HEK293 (cell line): ENCODE data around the gene MINDY1.

Experiments used
- CTCF ChIA-PET: fragments of 350-600 bp; formaldehyde crosslinking; extraction: SDS; loops from one replicate; lab custom pipeline; 2021; ENCODE audit warnings: antibody characterized with exemption; lab: Yijun Ruan, JAX
- POLR2A ChIA-PET: fragments of 300-600 bp; formaldehyde crosslinking; extraction: SDS; loops from one replicate; lab custom pipeline; 2020; ENCODE audit warnings: antibody characterized with exemption, inconsistent platforms; lab: Yijun Ruan, JAX
- H3K27ac ChIP-seq: fragments of 200-500 bp; sonication (Bioruptor generic); 2 replicates; pipeline ENCODE4 v1.5.1; 2014; ENCODE audit warnings: low read depth, low read length, control low read depth, inconsistent platforms; ENCODE audit errors: extremely low read depth
- H3K36me3 ChIP-seq, 2 experiments: fragments of 200-500 bp in 1 of 2; sonication (Bioruptor generic) in 1 of 2; 1 replicate in 1 of 2; 2 replicates in 1 of 2; pipeline ENCODE4 v1.5.1; 2014 to 2017; ENCODE audit warnings: inconsistent platforms in 2 of 2, low read length in 2 of 2; ENCODE audit not compliant: control insufficient read depth in 2 of 2, insufficient read depth in 1 of 2
- H3K4me1 ChIP-seq: fragments of 200-500 bp; sonication (Bioruptor generic); 2 replicates; pipeline ENCODE4 v1.5.1; 2014; ENCODE audit warnings: mild to moderate bottlenecking, low read length, inconsistent platforms; ENCODE audit not compliant: control insufficient read depth, insufficient read depth
- H3K4me3 ChIP-seq: 2 replicates; pipeline ENCODE4 v1.5.1; 2011; ENCODE audit warnings: low read depth, mild to moderate bottlenecking, control low read depth, low read length, moderate library complexity
- H3K9me3 ChIP-seq: fragments of 200-500 bp; sonication (Bioruptor generic); 2 replicates; pipeline ENCODE4 v1.5.1; 2014; ENCODE audit warnings: low read depth, low read length, inconsistent platforms; ENCODE audit not compliant: control insufficient read depth, insufficient read depth
- HOXA7 ChIP-seq: sonication (generic); formaldehyde crosslinking; IDR thresholded peaks from 2 replicates; pipeline ENCODE4 v1.8.1; 2022; ENCODE audit warnings: missing genetic modification reagents, borderline replicate concordance
- KLF17 ChIP-seq: fragments of 450-650 bp; formaldehyde crosslinking; IDR thresholded peaks from 2 replicates; pipeline ENCODE4 v1.5.1; 2016; ENCODE audit warnings: missing biosample characterization, missing genetic modification characterization
- KLF8 ChIP-seq: fragments of 450-650 bp; formaldehyde crosslinking; IDR thresholded peaks from 2 replicates; pipeline ENCODE4 v1.5.1; 2016; ENCODE audit warnings: missing biosample characterization, missing genetic modification characterization
- PATZ1 ChIP-seq: fragments of 450-650 bp; formaldehyde crosslinking; IDR thresholded peaks from 2 replicates; pipeline ENCODE4 v1.5.1; 2016; ENCODE audit warnings: missing biosample characterization, missing genetic modification characterization
- PBX3 ChIP-seq: sonication (generic); formaldehyde crosslinking; IDR thresholded peaks from 2 replicates; pipeline ENCODE4 v1.8.1; 2022; ENCODE audit warnings: mild to moderate bottlenecking, moderate library complexity, missing genetic modification reagents
- PRDM1 ChIP-seq: fragments of 450-650 bp; formaldehyde crosslinking; IDR thresholded peaks from 2 replicates; pipeline ENCODE4; 2016; ENCODE audit warnings: missing biosample characterization, missing genetic modification characterization
- PRDM4 ChIP-seq: fragments of 450-650 bp; formaldehyde crosslinking; IDR thresholded peaks from 2 replicates; pipeline ENCODE4 v1.5.1; 2017; ENCODE audit warnings: missing biosample characterization, missing genetic modification characterization
- SP7 ChIP-seq: fragments of 450-650 bp; formaldehyde crosslinking; IDR thresholded peaks from 2 replicates; pipeline ENCODE4 v1.5.1; 2016; ENCODE audit warnings: missing biosample characterization, missing genetic modification characterization
- TCF7L2 ChIP-seq: IDR thresholded peaks from 2 replicates; pipeline ENCODE4 v1.6.1; 2011; ENCODE audit warnings: low read depth, mild to moderate bottlenecking, inconsistent platforms, low read length, moderate library complexity, borderline replicate concordance
- WT1 ChIP-seq: fragments of 450-650 bp; formaldehyde crosslinking; IDR thresholded peaks from 2 replicates; pipeline ENCODE4 v1.5.1; 2016; ENCODE audit warnings: missing biosample characterization, missing genetic modification characterization
- ZNF132 ChIP-seq: fragments of 450-650 bp; formaldehyde crosslinking; IDR thresholded peaks from 2 replicates; pipeline ENCODE4 v1.5.1; 2017; ENCODE audit warnings: missing biosample characterization, missing genetic modification characterization, borderline replicate concordance
- ZNF174 ChIP-seq: fragments of 450-650 bp; formaldehyde crosslinking; IDR thresholded peaks from 2 replicates; pipeline ENCODE4 v1.5.0; 2017; ENCODE audit warnings: missing biosample characterization, mild to moderate bottlenecking, missing genetic modification characterization
- ZNF433 ChIP-seq: fragments of 450-650 bp; formaldehyde crosslinking; IDR thresholded peaks from 2 replicates; pipeline ENCODE4 v1.5.1; 2016; ENCODE audit warnings: missing biosample characterization, missing genetic modification characterization, low read depth
- ZNF48 ChIP-seq: fragments of 450-650 bp; formaldehyde crosslinking; IDR thresholded peaks from 2 replicates; pipeline ENCODE4 v1.5.1; 2016; ENCODE audit warnings: missing biosample characterization, missing genetic modification characterization
- ZNF514 ChIP-seq: fragments of 450-650 bp; formaldehyde crosslinking; IDR thresholded peaks from 2 replicates; pipeline ENCODE4 v1.5.1; 2016; ENCODE audit warnings: missing biosample characterization, missing genetic modification characterization
- ZNF548 ChIP-seq: fragments of 450-650 bp; formaldehyde crosslinking; IDR thresholded peaks from 2 replicates; pipeline ENCODE4 v1.5.1; 2016; ENCODE audit warnings: missing biosample characterization, missing genetic modification characterization
- ZNF571 ChIP-seq: fragments of 450-650 bp; formaldehyde crosslinking; IDR thresholded peaks from 2 replicates; pipeline ENCODE4 v1.5.0; 2017; ENCODE audit warnings: missing biosample characterization, missing genetic modification characterization
- ZNF624 ChIP-seq: fragments of 450-650 bp; formaldehyde crosslinking; IDR thresholded peaks from 2 replicates; pipeline ENCODE4 v1.5.1; 2017; ENCODE audit warnings: missing biosample characterization, missing genetic modification characterization
- ZNF629 ChIP-seq: fragments of 450-650 bp; formaldehyde crosslinking; IDR thresholded peaks from 2 replicates; pipeline ENCODE4 v1.5.1; 2017; ENCODE audit warnings: missing biosample characterization, missing genetic modification characterization
- ZNF677 ChIP-seq: fragments of 450-650 bp; IDR thresholded peaks from 2 replicates; pipeline ENCODE4 v1.5.0; 2018; ENCODE audit warnings: missing biosample characterization, mild to moderate bottlenecking, missing genetic modification characterization, moderate library complexity
- ZNF701 ChIP-seq: fragments of 450-650 bp; formaldehyde crosslinking; IDR thresholded peaks from 2 replicates; pipeline ENCODE4 v1.5.1; 2016; ENCODE audit warnings: missing biosample characterization, missing genetic modification characterization
- ZSCAN4 ChIP-seq: fragments of 450-650 bp; formaldehyde crosslinking; IDR thresholded peaks from 2 replicates; pipeline ENCODE4 v1.5.1; 2017; ENCODE audit warnings: missing biosample characterization, missing genetic modification characterization
- TF ChIP-seq, protein P1 (sequence below): fragments of 450-650 bp; formaldehyde crosslinking; IDR thresholded peaks from 2 replicates; pipeline ENCODE4 v1.5.1; 2017; ENCODE audit warnings: missing biosample characterization, missing genetic modification characterization
- TF ChIP-seq, protein P2 (sequence below): fragments of 450-650 bp; formaldehyde crosslinking; IDR thresholded peaks from 2 replicates; pipeline ENCODE4 v1.5.1; 2016; ENCODE audit warnings: missing biosample characterization, missing genetic modification characterization, low read depth
- TF ChIP-seq, protein P3 (sequence below): fragments of 450-650 bp; formaldehyde crosslinking; IDR thresholded peaks from 2 replicates; pipeline ENCODE4 v1.5.1; 2016; ENCODE audit warnings: missing biosample characterization, missing genetic modification characterization

The MINDY1 gene

DNA sequence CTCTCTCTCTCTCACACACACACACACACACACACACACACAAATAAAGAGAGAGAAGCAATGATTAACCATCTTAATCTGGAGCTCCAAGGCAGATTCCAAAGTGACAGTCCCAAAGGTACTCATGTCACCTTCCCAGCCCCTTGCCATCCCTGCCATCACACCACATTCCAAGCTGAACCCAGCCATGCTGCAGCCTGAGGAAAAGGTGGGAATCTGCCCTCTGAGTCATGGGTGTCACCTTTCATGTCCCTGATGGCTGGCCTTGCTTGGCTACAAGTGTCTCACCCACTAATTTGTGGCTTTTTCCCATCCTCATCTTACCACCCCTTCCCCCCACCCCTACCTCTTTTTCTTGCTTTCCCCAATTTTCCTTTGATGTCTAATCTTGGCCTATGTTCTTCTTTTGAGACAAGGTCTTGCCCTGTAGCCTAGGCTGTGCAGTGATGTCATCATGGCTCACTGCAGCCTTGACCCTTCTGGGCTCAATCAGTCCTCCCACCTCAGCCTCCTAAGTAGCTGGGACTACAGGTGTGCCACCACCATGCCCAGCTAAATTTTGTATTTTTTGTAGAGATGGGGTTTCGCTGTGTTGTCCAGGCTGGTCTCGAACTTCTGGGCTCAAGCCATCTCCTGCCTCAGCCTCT is 21.4 kb downstream of the MINDY1 start:
- ChIA-PET CTCF (interaction anchor here (0.6 to 3.8 kb wide), 5 partner anchors 8 to 425 kb away, joined by 3 to 45 read pairs (median 4); no protein-coding TSS in a partner anchor), POLR2A (no interaction called here)
- Histone ChIP-seq H3K36me3 (no peaks in the 10 kb centered on the region), H3K4me1 (no peaks in the 10 kb centered on the region), H3K27ac (no peak overlapping the region), H3K9me3 (no peaks in the 10 kb centered on the region), H3K4me3 (no peak overlapping the region)
- TF ChIP-seq, protein P1, sequence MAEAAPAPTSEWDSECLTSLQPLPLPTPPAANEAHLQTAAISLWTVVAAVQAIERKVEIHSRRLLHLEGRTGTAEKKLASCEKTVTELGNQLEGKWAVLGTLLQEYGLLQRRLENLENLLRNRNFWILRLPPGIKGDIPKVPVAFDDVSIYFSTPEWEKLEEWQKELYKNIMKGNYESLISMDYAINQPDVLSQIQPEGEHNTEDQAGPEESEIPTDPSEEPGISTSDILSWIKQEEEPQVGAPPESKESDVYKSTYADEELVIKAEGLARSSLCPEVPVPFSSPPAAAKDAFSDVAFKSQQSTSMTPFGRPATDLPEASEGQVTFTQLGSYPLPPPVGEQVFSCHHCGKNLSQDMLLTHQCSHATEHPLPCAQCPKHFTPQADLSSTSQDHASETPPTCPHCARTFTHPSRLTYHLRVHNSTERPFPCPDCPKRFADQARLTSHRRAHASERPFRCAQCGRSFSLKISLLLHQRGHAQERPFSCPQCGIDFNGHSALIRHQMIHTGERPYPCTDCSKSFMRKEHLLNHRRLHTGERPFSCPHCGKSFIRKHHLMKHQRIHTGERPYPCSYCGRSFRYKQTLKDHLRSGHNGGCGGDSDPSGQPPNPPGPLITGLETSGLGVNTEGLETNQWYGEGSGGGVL (tag by site-specific recombination), result peak; percentile 16; the same call in 1 of the 2 replicates
- TF ChIP-seq HOXA7 (no peak), ZNF48 (no peak), WT1 (no peak), SP7 (tag by site-specific recombination) (peak; percentile 67), ZNF433 (no peak), ZSCAN4 (tag by site-specific recombination) (peak; percentile 74), ZNF514 (tag by site-specific recombination) (no peak), PRDM4 (tag by site-specific recombination) (no peak), KLF17 (tag by site-specific recombination) (0 out of 2 replicates have a peak, but pooled peaks have one; percentile 53), KLF8 (tag by site-specific recombination) (0 out of 2 replicates have a peak, but pooled peaks have one; percentile 10), PRDM1 (peak; percentile 68), PBX3 (CRISPR knock-in tag) (no peak), ZNF701 (tag by site-specific recombination) (no peak), PATZ1 (peak; percentile 26), ZNF548 (tag by site-specific recombination) (no peak), ZNF132 (tag by site-specific recombination) (no peak), ZNF677 (tag by site-specific recombination) (no peak), ZNF174 (tag by site-specific recombination) (no peak), ZNF629 (tag by site-specific recombination) (peak; percentile 7; the same call in 1 of the 2 replicates), ZNF571 (tag by site-specific recombination) (no peak), TCF7L2 (no peak), ZNF624 (tag by site-specific recombination) (no peak)
- TF ChIP-seq, protein P2, sequence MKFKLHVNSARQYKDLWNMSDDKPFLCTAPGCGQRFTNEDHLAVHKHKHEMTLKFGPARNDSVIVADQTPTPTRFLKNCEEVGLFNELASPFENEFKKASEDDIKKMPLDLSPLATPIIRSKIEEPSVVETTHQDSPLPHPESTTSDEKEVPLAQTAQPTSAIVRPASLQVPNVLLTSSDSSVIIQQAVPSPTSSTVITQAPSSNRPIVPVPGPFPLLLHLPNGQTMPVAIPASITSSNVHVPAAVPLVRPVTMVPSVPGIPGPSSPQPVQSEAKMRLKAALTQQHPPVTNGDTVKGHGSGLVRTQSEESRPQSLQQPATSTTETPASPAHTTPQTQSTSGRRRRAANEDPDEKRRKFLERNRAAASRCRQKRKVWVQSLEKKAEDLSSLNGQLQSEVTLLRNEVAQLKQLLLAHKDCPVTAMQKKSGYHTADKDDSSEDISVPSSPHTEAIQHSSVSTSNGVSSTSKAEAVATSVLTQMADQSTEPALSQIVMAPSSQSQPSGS (tag by site-specific recombination), result 0 out of 2 replicates have a peak, but pooled peaks have one; percentile 32
- TF ChIP-seq, protein P3, sequence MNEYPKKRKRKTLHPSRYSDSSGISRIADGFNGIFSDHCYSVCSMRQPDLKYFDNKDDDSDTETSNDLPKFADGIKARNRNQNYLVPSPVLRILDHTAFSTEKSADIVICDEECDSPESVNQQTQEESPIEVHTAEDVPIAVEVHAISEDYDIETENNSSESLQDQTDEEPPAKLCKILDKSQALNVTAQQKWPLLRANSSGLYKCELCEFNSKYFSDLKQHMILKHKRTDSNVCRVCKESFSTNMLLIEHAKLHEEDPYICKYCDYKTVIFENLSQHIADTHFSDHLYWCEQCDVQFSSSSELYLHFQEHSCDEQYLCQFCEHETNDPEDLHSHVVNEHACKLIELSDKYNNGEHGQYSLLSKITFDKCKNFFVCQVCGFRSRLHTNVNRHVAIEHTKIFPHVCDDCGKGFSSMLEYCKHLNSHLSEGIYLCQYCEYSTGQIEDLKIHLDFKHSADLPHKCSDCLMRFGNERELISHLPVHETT (tag by site-specific recombination), result 0 out of 2 replicates have a peak, but pooled peaks have one; percentile 22
